Thyroid gland (tissue), 4 donors: ENCODE measurements around the gene DOCK6. TPM values are rescaled to one million over a fixed set of nuclear protein-coding genes. Genes with fewer than 3 reads are reported as not detected.
"Not testable (repeated sequence)": the region's sequence is repeated elsewhere in the genome, so short reads cannot be mapped to it uniquely, and the experiment has no call there.

Source experiments
- DNase-seq, 2 donors: peaks; one replicate each; pipeline ENCODE4 v3.0.0-alpha.2; 2019
- H3K27ac ChIP-seq, 3 donors: fragments of 200-600 bp; sonication (generic); 1 replicate in 2 of 3; 2 replicates in 1 of 3; pipeline ENCODE4 v1.5.1; 2016 to 2019; ENCODE audit warnings: mild to moderate bottlenecking in 1 of 3, moderate library complexity in 1 of 3
- H3K27me3 ChIP-seq: fragments of 200-600 bp; sonication (generic); one replicate; pipeline ENCODE4 v1.5.1; 2019
- H3K36me3 ChIP-seq, 2 donors: fragments of 200-600 bp; sonication (generic); one replicate each; pipeline ENCODE4 v1.5.1; 2016 to 2019
- H3K4me1 ChIP-seq, 2 donors: fragments of 200-600 bp; sonication (generic); one replicate each; pipeline ENCODE4 v1.5.1; 2017 to 2019
- H3K4me3 ChIP-seq, 3 donors: fragments of 200-600 bp; sonication (generic); replicated peaks in 1 of 3; 1 replicate in 2 of 3; 2 replicates in 1 of 3; pipeline ENCODE4 v1.5.1; 2016; ENCODE audit warnings: mild to moderate bottlenecking in 1 of 3
- H3K9me3 ChIP-seq: fragments of 200-600 bp; sonication (generic); one replicate; pipeline ENCODE4 v1.5.1; 2017
- CTCF ChIP-seq, 6 experiments: fragments of 200-600 bp in 3 of 6; fragments of 450-650 bp in 3 of 6; sonication (generic) in 3 of 6; IDR thresholded peaks; one replicate each; pipeline ENCODE4 v1.5.1; 2016 to 2019; ENCODE audit warnings: antibody characterized with exemption in 6 of 6, mild to moderate bottlenecking in 2 of 6, inconsistent platforms in 1 of 6, moderate library complexity in 1 of 6
- POLR2A ChIP-seq, 2 donors: fragments of 450-650 bp; IDR thresholded peaks; one replicate each; pipeline ENCODE4 v1.6.1; 2017; ENCODE audit warnings: antibody characterized with exemption in 2 of 2, mild to moderate bottlenecking in 2 of 2, moderate library complexity in 1 of 2
- WGBS, 2 donors: methylation state at CpG; one replicate each; pipeline ENCODE4 v1.1.5; 2017; 5-methylcytosine and 5-hydroxymethylcytosine counted together
- intact Hi-C: fragments of 100-400 bp; cut with DNase I; formaldehyde crosslinking; loops from one replicate; pipeline ENCODE4 v1.15.1; 2023
- total RNA-seq, 4 donors: library from RNA; depleted of rRNA; stranded (reverse); fragments of >200 nt; gene quantifications; one replicate each; pipeline ENCODE4 v1.2.3, GENCODE V29; 2016

DOCK6 gene
- total RNA-seq, 4 donors from 2014 or later: 41.4 to 156 (median 58.1) TPM

- Histone ChIP-seq H3K27ac (peak overlapping the region in 1 of 3 donors; percentile 81), H3K27me3 (no peaks in the 10 kb centered on the region), H3K9me3 (no peaks in the 10 kb centered on the region), H3K36me3 (peaks cover under 1% of the 10 kb centered on the region in 2 donors), H3K4me1 (peaks cover 29 to 61% of the 10 kb centered on the region in 2 donors), H3K4me3 (no peak overlapping the region)
- no peak for DNase-seq
- WGBS, 2 donors: 94 to 95% methylated on average over 9 of the region's 9 CpGs
- intact Hi-C loops: no loop called here
- TF ChIP-seq CTCF (IDR thresholded peaks at IDR 0.05) (no peak), POLR2A (IDR thresholded peaks at IDR 0.05) (no peak)
Observed at GRCh38 chr19:11187441-11187840, 74.9 kb downstream of the DOCK6 start.

- peaks cover 4 to 8% of the 10 kb centered on the region in 2 donors for H3K36me3 ChIP-seq
- no peak for DNase-seq
- intact Hi-C loops: no loop called here
- H3K27me3 ChIP-seq: no peaks in the 10 kb centered on the region
- H3K9me3 ChIP-seq: no peaks in the 10 kb centered on the region
- TF ChIP-seq CTCF (IDR thresholded peaks at IDR 0.05): no peak
- TF ChIP-seq POLR2A (IDR thresholded peaks at IDR 0.05): no peak
- 85 to 100% methylated on average over 1 of the region's 1 CpG for WGBS, 2 donors
- H3K27ac ChIP-seq: peak overlapping the region in 1 of 3 donors; percentile 8
- peaks cover 13 to 45% of the 10 kb centered on the region in 2 donors for H3K4me1 ChIP-seq
- H3K4me3 ChIP-seq: no peak overlapping the region
Observed at GRCh38 chr19:11182994-11183393, 79.3 kb downstream of the DOCK6 start.

- TF ChIP-seq CTCF (IDR thresholded peaks at IDR 0.05) (no peak), POLR2A (IDR thresholded peaks at IDR 0.05) (no peak)
- intact Hi-C loops: no loop called here
- Histone ChIP-seq H3K4me3 (no peak overlapping the region), H3K9me3 (no peaks in the 10 kb centered on the region), H3K27me3 (no peaks in the 10 kb centered on the region), H3K36me3 (peaks cover 13 to 22% of the 10 kb centered on the region in 2 donors), H3K27ac (peak overlapping the region in 1 of 3 donors; percentile 17), H3K4me1 (peaks cover 13 to 42% of the 10 kb centered on the region in 2 donors)
- DNase-seq: no peak
- WGBS, 2 donors: 95 to 99% methylated on average over 4 of the region's 4 CpGs
Observed at GRCh38 chr19:11181488-11181887, 80.8 kb downstream of the DOCK6 start.

GRCh38 chr19:11180975-11181374 is 81.3 kb downstream of the DOCK6 start:
- Histone ChIP-seq H3K27ac (peak overlapping the region in 1 of 3 donors; percentile 17), H3K4me1 (peaks cover 13 to 37% of the 10 kb centered on the region in 2 donors), H3K36me3 (peaks cover 18 to 27% of the 10 kb centered on the region in 2 donors)
- H3K27me3 ChIP-seq, intact Hi-C loops, DNase-seq, H3K4me3 ChIP-seq, H3K9me3 ChIP-seq: not testable (repeated sequence)
- 71 to 84% methylated on average over 8 of the region's 8 CpGs for WGBS, 2 donors

- WGBS, 2 donors: 76 to 77% methylated on average over 8 of the region's 8 CpGs
- DNase-seq: no peak
- Histone ChIP-seq H3K9me3 (no peaks in the 10 kb centered on the region), H3K36me3 (peaks cover 24 to 33% of the 10 kb centered on the region in 2 donors), H3K27ac (no peak overlapping the region), H3K4me3 (no peak overlapping the region), H3K4me1 (peaks cover 13 to 31% of the 10 kb centered on the region in 2 donors), H3K27me3 (no peaks in the 10 kb centered on the region)
- intact Hi-C loops: no loop called here
- no peak for TF ChIP-seq CTCF (IDR thresholded peaks at IDR 0.05)
- no peak for TF ChIP-seq POLR2A (IDR thresholded peaks at IDR 0.05)
Observed at GRCh38 chr19:11180346-11180745, 82.0 kb downstream of the DOCK6 start.
